K562 (cell line): ENCODE results near the gene CHAF1A. TPM values are rescaled to one million over a fixed set of nuclear protein-coding genes. Genes with fewer than 3 reads are reported as not detected.

ENCODE experiments used
- BRF1 ChIP-seq: IDR thresholded peaks from 3 replicates; pipeline ENCODE4 v1.6.1; 2011; ENCODE audit warnings: borderline replicate concordance, mild to moderate bottlenecking; ENCODE audit not compliant: insufficient read length; ENCODE audit errors: extremely low read depth
- FOSL1 ChIP-seq: fragments of 200-800 bp; sonication (Bioruptor generic); conservative IDR thresholded peaks from 2 replicates; pipeline ENCODE4 v1.6.1; 2016; ENCODE audit warnings: missing genetic modification characterization, missing compliant biosample characterization
- MBD2 ChIP-seq: sonication (generic); IDR thresholded peaks from 2 replicates; pipeline ENCODE4 v1.6.1; 2016; ENCODE audit warnings: low read depth, borderline replicate concordance
- MYBL2 ChIP-seq, 2 experiments: fragments of 450-650 bp in 1 of 2; sonication (generic) in 1 of 2; formaldehyde crosslinking in 1 of 2; IDR thresholded peaks; 2 replicates each; pipeline versions ENCODE4 v1.6.1 to v1.8.1; 2017 to 2022; ENCODE audit warnings: borderline replicate concordance in 1 of 2, inconsistent platforms in 1 of 2, low read depth in 1 of 2, mild to moderate bottlenecking in 1 of 2, missing genetic modification reagents in 1 of 2, moderate library complexity in 1 of 2
- NELFE ChIP-seq: IDR thresholded peaks from 2 replicates; pipeline ENCODE4 v1.6.1; 2011; ENCODE audit warnings: mild to moderate bottlenecking; ENCODE audit not compliant: insufficient read depth, insufficient read length
- NEUROD1 ChIP-seq: fragments of 150-350 bp; IDR thresholded peaks from 2 replicates; pipeline ENCODE4 v1.6.1; 2014; ENCODE audit warnings: borderline replicate concordance, low read length, low read depth; ENCODE audit not compliant: partially characterized antibody
- RBM22 ChIP-seq: fragments of 200-400 bp; formaldehyde crosslinking; IDR thresholded peaks from 2 replicates; pipeline ENCODE4 v1.6.1; 2018; ENCODE audit warnings: low read length, low read depth; ENCODE audit not compliant: poor library complexity, severe bottlenecking
- RNF2 ChIP-seq: sonication (generic); IDR thresholded peaks from 2 replicates; pipeline ENCODE4 v1.6.1; 2016
- SUPT5H ChIP-seq: fragments of 450-650 bp; IDR thresholded peaks from 2 replicates; pipeline ENCODE4 v1.6.1; 2016
- polyA plus RNA-seq, 8 experiments: library from polyadenylated mRNA; depleted of rRNA in 4 of 8; stranded (reverse) in 5 of 8; unstranded in 3 of 8; fragments of >200 nt; fragmentation: Nextera tagmentation in 2 of 8; fragmentation: Illumina TruSeq in 1 of 8; extraction: Ambion mirVana in 2 of 8; extraction: Trizol in 1 of 8; gene quantifications; 2 replicates each; pipeline versions ENCODE4 v1.2.1 to v1.2.3, GENCODE V29; 2011 to 2014; ENCODE audit warnings: inconsistent platforms in 1 of 8, missing spikeins in 1 of 8
- total RNA-seq, 7 experiments: library from RNA; depleted of rRNA in 6 of 7; stranded (reverse); fragments of >200 nt in 6 of 7; fragmentation: Illumina TruSeq in 2 of 7; extraction: Trizol in 2 of 7; gene quantifications; 2 replicates each; pipeline versions ENCODE4 v1.2.1 to v1.2.3, GENCODE V29; 2011 to 2021; ENCODE audit warnings: low replicate concordance in 1 of 7
- TF ChIP-seq, protein P1 (sequence below), 2 experiments: fragments of 150-350 bp in 1 of 2; IDR thresholded peaks; 2 replicates each; pipeline ENCODE4 v1.6.1; 2012 to 2016; ENCODE audit warnings: low read depth in 2 of 2, low read length in 2 of 2, mild to moderate bottlenecking in 1 of 2, moderate library complexity in 1 of 2
- TF ChIP-seq, protein P2 (sequence below): sonication (generic); formaldehyde crosslinking; IDR thresholded peaks from 2 replicates; pipeline ENCODE4 v1.8.0; 2023; ENCODE audit warnings: mild to moderate bottlenecking, missing genetic modification reagents
- TF ChIP-seq, protein P3 (sequence below): fragments of 450-650 bp; formaldehyde crosslinking; IDR thresholded peaks from 2 replicates; pipeline ENCODE4 v1.4.0; 2022; ENCODE audit warnings: mild to moderate bottlenecking, moderate library complexity
- TF ChIP-seq, protein P4 (sequence below): fragments of 250-450 bp; sonication (Bioruptor Pico); IDR thresholded peaks from 2 replicates; pipeline ENCODE4 v1.8.0; 2022; ENCODE audit warnings: inconsistent platforms, mild to moderate bottlenecking, moderate library complexity, borderline replicate concordance
- TF ChIP-seq, protein P5 (sequence below), 2 experiments: fragments of 450-650 bp; IDR thresholded peaks; 2 replicates each; pipeline ENCODE4 v1.6.1; 2018; ENCODE audit warnings: mild to moderate bottlenecking in 2 of 2, low read depth in 1 of 2; ENCODE audit not compliant: partially characterized antibody in 2 of 2

CHAF1A gene
- total and polyA plus RNA-seq, 9 of the 15 experiments (the other 6 are each of a cell fraction or from before 2014, with no cell fraction given), result 1.6 to 86.9 (median 45.2) TPM

DNA sequence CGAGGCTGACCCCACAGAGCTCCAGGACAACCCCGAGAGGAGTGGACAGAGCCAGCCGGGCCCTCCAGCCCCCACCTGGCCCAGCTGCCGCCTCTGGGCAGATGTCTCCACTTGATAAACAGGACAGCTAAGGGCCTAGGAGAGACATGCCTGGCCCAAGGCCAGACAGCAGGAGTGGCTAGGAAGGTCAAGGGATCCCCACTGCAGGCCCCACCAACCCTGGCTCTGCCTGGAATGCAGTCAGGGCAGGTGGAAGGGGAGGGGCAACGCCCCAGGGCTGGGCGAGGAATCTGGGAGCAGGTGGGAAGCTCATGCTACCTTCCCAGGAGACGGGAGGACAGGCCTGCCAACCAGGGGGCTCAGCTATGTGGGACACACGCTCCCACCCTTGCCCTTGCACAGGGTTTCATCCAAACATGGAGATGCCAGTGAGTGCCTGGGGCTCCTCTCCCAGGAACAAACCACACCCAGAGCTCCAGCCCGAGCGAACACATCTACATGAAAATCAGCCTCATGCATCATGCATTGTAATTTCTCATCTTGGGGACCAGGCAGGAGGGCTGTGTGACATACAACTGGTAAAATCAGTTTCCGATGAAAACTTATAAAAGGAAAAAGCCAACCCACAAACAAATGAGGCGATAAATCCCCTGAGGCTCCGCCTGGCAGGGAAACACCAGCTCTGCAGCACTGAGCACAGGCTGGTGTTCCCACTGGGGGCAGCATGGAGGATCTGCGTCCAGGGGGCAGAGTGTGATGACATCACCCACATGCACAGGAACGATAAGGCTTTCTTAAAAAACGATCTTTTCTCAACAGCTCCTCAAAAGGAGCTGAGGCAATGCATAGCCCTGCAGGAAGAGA is 27.0 kb upstream of the CHAF1A start (continued):
- no peak for TF ChIP-seq MYBL2 (IDR thresholded peaks at IDR 0.05; ENCODE audit: low read depth)
- TF ChIP-seq MYBL2 (CRISPR knock-in tag; IDR thresholded peaks at IDR 0.05; ENCODE audit: borderline replicate concordance), result no peak
- TF ChIP-seq, protein P1, sequence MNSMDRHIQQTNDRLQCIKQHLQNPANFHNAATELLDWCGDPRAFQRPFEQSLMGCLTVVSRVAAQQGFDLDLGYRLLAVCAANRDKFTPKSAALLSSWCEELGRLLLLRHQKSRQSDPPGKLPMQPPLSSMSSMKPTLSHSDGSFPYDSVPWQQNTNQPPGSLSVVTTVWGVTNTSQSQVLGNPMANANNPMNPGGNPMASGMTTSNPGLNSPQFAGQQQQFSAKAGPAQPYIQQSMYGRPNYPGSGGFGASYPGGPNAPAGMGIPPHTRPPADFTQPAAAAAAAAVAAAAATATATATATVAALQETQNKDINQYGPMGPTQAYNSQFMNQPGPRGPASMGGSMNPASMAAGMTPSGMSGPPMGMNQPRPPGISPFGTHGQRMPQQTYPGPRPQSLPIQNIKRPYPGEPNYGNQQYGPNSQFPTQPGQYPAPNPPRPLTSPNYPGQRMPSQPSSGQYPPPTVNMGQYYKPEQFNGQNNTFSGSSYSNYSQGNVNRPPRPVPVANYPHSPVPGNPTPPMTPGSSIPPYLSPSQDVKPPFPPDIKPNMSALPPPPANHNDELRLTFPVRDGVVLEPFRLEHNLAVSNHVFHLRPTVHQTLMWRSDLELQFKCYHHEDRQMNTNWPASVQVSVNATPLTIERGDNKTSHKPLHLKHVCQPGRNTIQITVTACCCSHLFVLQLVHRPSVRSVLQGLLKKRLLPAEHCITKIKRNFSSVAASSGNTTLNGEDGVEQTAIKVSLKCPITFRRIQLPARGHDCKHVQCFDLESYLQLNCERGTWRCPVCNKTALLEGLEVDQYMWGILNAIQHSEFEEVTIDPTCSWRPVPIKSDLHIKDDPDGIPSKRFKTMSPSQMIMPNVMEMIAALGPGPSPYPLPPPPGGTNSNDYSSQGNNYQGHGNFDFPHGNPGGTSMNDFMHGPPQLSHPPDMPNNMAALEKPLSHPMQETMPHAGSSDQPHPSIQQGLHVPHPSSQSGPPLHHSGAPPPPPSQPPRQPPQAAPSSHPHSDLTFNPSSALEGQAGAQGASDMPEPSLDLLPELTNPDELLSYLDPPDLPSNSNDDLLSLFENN (IDR thresholded peaks at IDR 0.05; ENCODE audit: low read depth in 2 of 2, low read length in 2 of 2), result peak in 1 of 2 experiments; percentile 87; a peak in 2 of 4 replicates
- TF ChIP-seq, protein P2, sequence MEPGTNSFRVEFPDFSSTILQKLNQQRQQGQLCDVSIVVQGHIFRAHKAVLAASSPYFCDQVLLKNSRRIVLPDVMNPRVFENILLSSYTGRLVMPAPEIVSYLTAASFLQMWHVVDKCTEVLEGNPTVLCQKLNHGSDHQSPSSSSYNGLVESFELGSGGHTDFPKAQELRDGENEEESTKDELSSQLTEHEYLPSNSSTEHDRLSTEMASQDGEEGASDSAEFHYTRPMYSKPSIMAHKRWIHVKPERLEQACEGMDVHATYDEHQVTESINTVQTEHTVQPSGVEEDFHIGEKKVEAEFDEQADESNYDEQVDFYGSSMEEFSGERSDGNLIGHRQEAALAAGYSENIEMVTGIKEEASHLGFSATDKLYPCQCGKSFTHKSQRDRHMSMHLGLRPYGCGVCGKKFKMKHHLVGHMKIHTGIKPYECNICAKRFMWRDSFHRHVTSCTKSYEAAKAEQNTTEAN (CRISPR knock-in tag), result no peak
- TF ChIP-seq MBD2, result peak; percentile 42; the same call in 1 of the 2 replicates
- TF ChIP-seq RNF2, result peak; percentile 84
- no peak for TF ChIP-seq RBM22
- TF ChIP-seq, protein P3, sequence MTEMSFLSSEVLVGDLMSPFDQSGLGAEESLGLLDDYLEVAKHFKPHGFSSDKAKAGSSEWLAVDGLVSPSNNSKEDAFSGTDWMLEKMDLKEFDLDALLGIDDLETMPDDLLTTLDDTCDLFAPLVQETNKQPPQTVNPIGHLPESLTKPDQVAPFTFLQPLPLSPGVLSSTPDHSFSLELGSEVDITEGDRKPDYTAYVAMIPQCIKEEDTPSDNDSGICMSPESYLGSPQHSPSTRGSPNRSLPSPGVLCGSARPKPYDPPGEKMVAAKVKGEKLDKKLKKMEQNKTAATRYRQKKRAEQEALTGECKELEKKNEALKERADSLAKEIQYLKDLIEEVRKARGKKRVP (CRISPR knock-in tag), result no peak
- peak; percentile 12; the same call in 1 of the 2 replicates for TF ChIP-seq SUPT5H
- TF ChIP-seq NEUROD1, result peak; percentile 84
- peak; percentile 78 for TF ChIP-seq FOSL1 (tag)
- TF ChIP-seq, protein P4, sequence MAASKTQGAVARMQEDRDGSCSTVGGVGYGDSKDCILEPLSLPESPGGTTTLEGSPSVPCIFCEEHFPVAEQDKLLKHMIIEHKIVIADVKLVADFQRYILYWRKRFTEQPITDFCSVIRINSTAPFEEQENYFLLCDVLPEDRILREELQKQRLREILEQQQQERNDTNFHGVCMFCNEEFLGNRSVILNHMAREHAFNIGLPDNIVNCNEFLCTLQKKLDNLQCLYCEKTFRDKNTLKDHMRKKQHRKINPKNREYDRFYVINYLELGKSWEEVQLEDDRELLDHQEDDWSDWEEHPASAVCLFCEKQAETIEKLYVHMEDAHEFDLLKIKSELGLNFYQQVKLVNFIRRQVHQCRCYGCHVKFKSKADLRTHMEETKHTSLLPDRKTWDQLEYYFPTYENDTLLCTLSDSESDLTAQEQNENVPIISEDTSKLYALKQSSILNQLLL (CRISPR knock-in tag), result no peak
- TF ChIP-seq BRF1, result no peak
- TF ChIP-seq NELFE, result no peak
- TF ChIP-seq, protein P5, sequence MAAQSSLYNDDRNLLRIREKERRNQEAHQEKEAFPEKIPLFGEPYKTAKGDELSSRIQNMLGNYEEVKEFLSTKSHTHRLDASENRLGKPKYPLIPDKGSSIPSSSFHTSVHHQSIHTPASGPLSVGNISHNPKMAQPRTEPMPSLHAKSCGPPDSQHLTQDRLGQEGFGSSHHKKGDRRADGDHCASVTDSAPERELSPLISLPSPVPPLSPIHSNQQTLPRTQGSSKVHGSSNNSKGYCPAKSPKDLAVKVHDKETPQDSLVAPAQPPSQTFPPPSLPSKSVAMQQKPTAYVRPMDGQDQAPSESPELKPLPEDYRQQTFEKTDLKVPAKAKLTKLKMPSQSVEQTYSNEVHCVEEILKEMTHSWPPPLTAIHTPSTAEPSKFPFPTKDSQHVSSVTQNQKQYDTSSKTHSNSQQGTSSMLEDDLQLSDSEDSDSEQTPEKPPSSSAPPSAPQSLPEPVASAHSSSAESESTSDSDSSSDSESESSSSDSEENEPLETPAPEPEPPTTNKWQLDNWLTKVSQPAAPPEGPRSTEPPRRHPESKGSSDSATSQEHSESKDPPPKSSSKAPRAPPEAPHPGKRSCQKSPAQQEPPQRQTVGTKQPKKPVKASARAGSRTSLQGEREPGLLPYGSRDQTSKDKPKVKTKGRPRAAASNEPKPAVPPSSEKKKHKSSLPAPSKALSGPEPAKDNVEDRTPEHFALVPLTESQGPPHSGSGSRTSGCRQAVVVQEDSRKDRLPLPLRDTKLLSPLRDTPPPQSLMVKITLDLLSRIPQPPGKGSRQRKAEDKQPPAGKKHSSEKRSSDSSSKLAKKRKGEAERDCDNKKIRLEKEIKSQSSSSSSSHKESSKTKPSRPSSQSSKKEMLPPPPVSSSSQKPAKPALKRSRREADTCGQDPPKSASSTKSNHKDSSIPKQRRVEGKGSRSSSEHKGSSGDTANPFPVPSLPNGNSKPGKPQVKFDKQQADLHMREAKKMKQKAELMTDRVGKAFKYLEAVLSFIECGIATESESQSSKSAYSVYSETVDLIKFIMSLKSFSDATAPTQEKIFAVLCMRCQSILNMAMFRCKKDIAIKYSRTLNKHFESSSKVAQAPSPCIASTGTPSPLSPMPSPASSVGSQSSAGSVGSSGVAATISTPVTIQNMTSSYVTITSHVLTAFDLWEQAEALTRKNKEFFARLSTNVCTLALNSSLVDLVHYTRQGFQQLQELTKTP (IDR thresholded peaks at IDR 0.05; ENCODE audit: low read depth in 1 of 2, partially characterized antibody in 2 of 2), result peak in 1 of 2 experiments; percentile 24
